ENCODE data around the gene IRAK2.

Gene IRAK2

GRCh38 chr3:10213156-10213792, 48.6 kb downstream of the IRAK2 start:
- Histone ChIP-seq H4K91ac (ENCODE audit: low read length) (no peak overlapping the region), H3K9ac (ENCODE audit: low read length) (no peak overlapping the region), H3K9me3 (ENCODE audit: control insufficient read depth, low read length) (no peaks in the 10 kb centered on the region), H3K27ac (ENCODE audit: low read length, poor library complexity, severe bottlenecking) (no peak overlapping the region), H3K4me3 (ENCODE audit: insufficient read depth in 1 of 2, low read depth in 1 of 2, low read length in 2 of 2) (no peak overlapping the region), H3K27me3 (ENCODE audit: control insufficient read depth in 1 of 2, insufficient read depth in 1 of 2, low read length in 2 of 2) (no peaks in the 10 kb centered on the region), H3K79me1 (replicated peaks; ENCODE audit: low read length, poor library complexity, severe bottlenecking) (no peaks in the 10 kb centered on the region), H2AFZ (ENCODE audit: low read depth, low read length) (no peak overlapping the region), H2AK5ac (ENCODE audit: low read length, severe bottlenecking) (no peak overlapping the region), H3K4me1 (ENCODE audit: control insufficient read depth, insufficient read depth, low read depth, low read length) (no peaks in the 10 kb centered on the region), H2BK5ac (ENCODE audit: low read depth, low read length, poor library complexity, severe bottlenecking) (no peak overlapping the region), H3K36me3 (ENCODE audit: control insufficient read depth in 1 of 2, insufficient read depth in 2 of 2, low read depth in 1 of 2, low read length in 2 of 2) (peaks cover 21 to 77% of the 10 kb centered on the region in 2 experiments), H3K23ac (ENCODE audit: low read length in 2 of 2) (no peak overlapping the region), H3K14ac (ENCODE audit: low read length in 2 of 2) (no peak overlapping the region), H3K4me2 (ENCODE audit: low read length, poor library complexity, severe bottlenecking) (no peak overlapping the region), H3K4ac (ENCODE audit: low read depth in 1 of 2, low read length in 2 of 2) (no peak overlapping the region), H2BK15ac (ENCODE audit: low read depth, poor library complexity, severe bottlenecking) (no peak overlapping the region), H2BK120ac (ENCODE audit: low read depth, low read length) (no peak overlapping the region), H3K18ac (ENCODE audit: low read depth in 1 of 2, low read length in 2 of 2) (no peak overlapping the region), H2BK12ac (ENCODE audit: low read length in 2 of 2) (no peak overlapping the region), H4K8ac (ENCODE audit: low read length) (no peak overlapping the region)
- 71% methylated on average over 8 of the region's 9 CpGs for WGBS
- DNase-seq = peak; percentile 65

GRCh38 chr3:10215578-10216368, 51.1 kb downstream of the IRAK2 start:
- H3K36me3 ChIP-seq (ENCODE audit: control insufficient read depth in 1 of 2, insufficient read depth in 2 of 2, low read depth in 1 of 2, low read length in 2 of 2) = peaks cover 22 to 77% of the 10 kb centered on the region in 2 experiments
- no peak overlapping the region for H2BK120ac ChIP-seq (ENCODE audit: low read depth, low read length)
- H2AK5ac ChIP-seq (ENCODE audit: low read length, severe bottlenecking) = no peak overlapping the region
- H3K9me3 ChIP-seq (ENCODE audit: control insufficient read depth, low read length) = no peaks in the 10 kb centered on the region
- no peak overlapping the region for H4K8ac ChIP-seq (ENCODE audit: low read length)
- H3K9ac ChIP-seq (ENCODE audit: low read length) = no peak overlapping the region
- H2BK15ac ChIP-seq (ENCODE audit: low read depth, poor library complexity, severe bottlenecking) = no peak overlapping the region
- H3K4ac ChIP-seq (ENCODE audit: low read depth in 1 of 2, low read length in 2 of 2) = no peak overlapping the region
- no peak overlapping the region for H3K23ac ChIP-seq (ENCODE audit: low read length in 2 of 2)
- H2BK5ac ChIP-seq (ENCODE audit: low read depth, low read length, poor library complexity, severe bottlenecking) = no peak overlapping the region
- no peak overlapping the region for H3K14ac ChIP-seq (ENCODE audit: low read length in 2 of 2)
- H4K91ac ChIP-seq (ENCODE audit: low read length) = no peak overlapping the region
- no peak overlapping the region for H3K4me2 ChIP-seq (ENCODE audit: low read length, poor library complexity, severe bottlenecking)
- no peak overlapping the region for H3K18ac ChIP-seq (ENCODE audit: low read depth in 1 of 2, low read length in 2 of 2)
- no peak overlapping the region for H2AFZ ChIP-seq (ENCODE audit: low read depth, low read length)
- no peak overlapping the region for H3K27ac ChIP-seq (ENCODE audit: low read length, poor library complexity, severe bottlenecking)
- no peaks in the 10 kb centered on the region for H3K79me1 ChIP-seq (replicated peaks; ENCODE audit: low read length, poor library complexity, severe bottlenecking)
- no peak overlapping the region for H3K4me3 ChIP-seq (ENCODE audit: insufficient read depth in 1 of 2, low read depth in 1 of 2, low read length in 2 of 2)
- no peak overlapping the region for H2BK12ac ChIP-seq (ENCODE audit: low read length in 2 of 2)
- H3K4me1 ChIP-seq (ENCODE audit: control insufficient read depth, insufficient read depth, low read depth, low read length) = no peaks in the 10 kb centered on the region
- H3K27me3 ChIP-seq (ENCODE audit: control insufficient read depth in 1 of 2, insufficient read depth in 1 of 2, low read length in 2 of 2) = no peaks in the 10 kb centered on the region
- no peak for DNase-seq
- WGBS = 92% methylated on average over 6 of the region's 6 CpGs

- H3K27me3 ChIP-seq (ENCODE audit: control insufficient read depth in 1 of 2, insufficient read depth in 1 of 2, low read length in 2 of 2) = no peaks in the 10 kb centered on the region
- no peaks in the 10 kb centered on the region for H3K9me3 ChIP-seq (ENCODE audit: control insufficient read depth, low read length)
- no peak overlapping the region for H2AK5ac ChIP-seq (ENCODE audit: low read length, severe bottlenecking)
- H3K4me1 ChIP-seq (ENCODE audit: control insufficient read depth, insufficient read depth, low read depth, low read length) = peaks cover 2% of the 10 kb centered on the region
- no peak overlapping the region for H3K4me3 ChIP-seq (ENCODE audit: insufficient read depth in 1 of 2, low read depth in 1 of 2, low read length in 2 of 2)
- H2BK12ac ChIP-seq (ENCODE audit: low read length in 2 of 2) = no peak overlapping the region
- H3K27ac ChIP-seq (ENCODE audit: low read length, poor library complexity, severe bottlenecking) = no peak overlapping the region
- no peak overlapping the region for H2BK120ac ChIP-seq (ENCODE audit: low read depth, low read length)
- no peak for DNase-seq
- H3K9ac ChIP-seq (ENCODE audit: low read length) = no peak overlapping the region
- peaks cover 25 to 74% of the 10 kb centered on the region in 2 experiments for H3K36me3 ChIP-seq (ENCODE audit: control insufficient read depth in 1 of 2, insufficient read depth in 2 of 2, low read depth in 1 of 2, low read length in 2 of 2)
- no peaks in the 10 kb centered on the region for H3K79me1 ChIP-seq (replicated peaks; ENCODE audit: low read length, poor library complexity, severe bottlenecking)
- WGBS = 80% methylated on average over 3 of the region's 3 CpGs
- H4K91ac ChIP-seq (ENCODE audit: low read length) = no peak overlapping the region
- H3K18ac ChIP-seq (ENCODE audit: low read depth in 1 of 2, low read length in 2 of 2) = no peak overlapping the region
- no peak overlapping the region for H3K4ac ChIP-seq (ENCODE audit: low read depth in 1 of 2, low read length in 2 of 2)
- H3K4me2 ChIP-seq (ENCODE audit: low read length, poor library complexity, severe bottlenecking) = no peak overlapping the region
- H2AFZ ChIP-seq (ENCODE audit: low read depth, low read length) = no peak overlapping the region
- no peak overlapping the region for H3K14ac ChIP-seq (ENCODE audit: low read length in 2 of 2)
- H2BK5ac ChIP-seq (ENCODE audit: low read depth, low read length, poor library complexity, severe bottlenecking) = no peak overlapping the region
- H4K8ac ChIP-seq (ENCODE audit: low read length) = no peak overlapping the region
- H3K23ac ChIP-seq (ENCODE audit: low read length in 2 of 2) = no peak overlapping the region
- H2BK15ac ChIP-seq (ENCODE audit: low read depth, poor library complexity, severe bottlenecking) = no peak overlapping the region
These were observed 52.6 kb downstream of the IRAK2 start for GRCh38 chr3:10217359-10217758.

GRCh38 chr3:10219737-10220136, 55.0 kb downstream of the IRAK2 start:
- Histone ChIP-seq H3K36me3 (ENCODE audit: control insufficient read depth in 1 of 2, insufficient read depth in 2 of 2, low read depth in 1 of 2, low read length in 2 of 2) (peaks cover 25 to 73% of the 10 kb centered on the region in 2 experiments), H4K91ac (ENCODE audit: low read length) (no peak overlapping the region), H2BK15ac (ENCODE audit: low read depth, poor library complexity, severe bottlenecking) (no peak overlapping the region), H3K79me1 (replicated peaks; ENCODE audit: low read length, poor library complexity, severe bottlenecking) (no peaks in the 10 kb centered on the region), H3K23ac (ENCODE audit: low read length in 2 of 2) (no peak overlapping the region), H3K27ac (ENCODE audit: low read length, poor library complexity, severe bottlenecking) (no peak overlapping the region), H3K4ac (ENCODE audit: low read depth in 1 of 2, low read length in 2 of 2) (no peak overlapping the region), H3K4me2 (ENCODE audit: low read length, poor library complexity, severe bottlenecking) (no peak overlapping the region), H4K8ac (ENCODE audit: low read length) (no peak overlapping the region), H3K18ac (ENCODE audit: low read depth in 1 of 2, low read length in 2 of 2) (no peak overlapping the region), H2BK12ac (ENCODE audit: low read length in 2 of 2) (no peak overlapping the region), H2BK5ac (ENCODE audit: low read depth, low read length, poor library complexity, severe bottlenecking) (no peak overlapping the region), H3K4me3 (ENCODE audit: insufficient read depth in 1 of 2, low read depth in 1 of 2, low read length in 2 of 2) (no peak overlapping the region), H3K9me3 (ENCODE audit: control insufficient read depth, low read length) (no peaks in the 10 kb centered on the region), H3K27me3 (ENCODE audit: control insufficient read depth in 1 of 2, insufficient read depth in 1 of 2, low read length in 2 of 2) (no peaks in the 10 kb centered on the region), H2AK5ac (ENCODE audit: low read length, severe bottlenecking) (no peak overlapping the region), H3K4me1 (ENCODE audit: control insufficient read depth, insufficient read depth, low read depth, low read length) (peaks cover 4% of the 10 kb centered on the region), H3K9ac (ENCODE audit: low read length) (no peak overlapping the region), H2AFZ (ENCODE audit: low read depth, low read length) (no peak overlapping the region), H2BK120ac (ENCODE audit: low read depth, low read length) (no peak overlapping the region), H3K14ac (ENCODE audit: low read length in 2 of 2) (no peak overlapping the region)
- DNase-seq = no peak
- 87% methylated on average over 9 of the region's 9 CpGs for WGBS

All from mesenchymal stem cell (in vitro differentiated cells and primary cell).